ENCODE measurements around the gene PITHD1.

- no peak for TF ChIP-seq EZH2 (IDR thresholded peaks at IDR 0.05; ENCODE audit: borderline replicate concordance, low read length)
- no peak for TF ChIP-seq CTCF (conservative IDR thresholded peaks at IDR 0.05 in 1 of 2, IDR thresholded peaks at IDR 0.05 in 1 of 2; ENCODE audit: extremely low read depth in 1 of 2, insufficient read depth in 1 of 2, low read depth in 1 of 2, low read length in 2 of 2)
These were observed 20.5 kb downstream of the PITHD1 start for GRCh38 chr1:23798662-23799142.

All from mammary epithelial cell (primary cell).